Measurements from ENCODE around the gene SLCO4A1. TPM values are rescaled to one million over a fixed set of nuclear protein-coding genes. Genes with fewer than 3 reads are reported as not detected.

SLCO4A1 gene
- total RNA-seq, 1 donor from 2014 or later: 15.5 TPM

GRCh38 chr20:62656197-62656918 lies 14.1 kb downstream of the SLCO4A1 start:
- ATAC-seq: no peak
- intact Hi-C loops (cut with DNase I): no loop called here
- no peak for DNase-seq (ENCODE audit: missing footprints)

- ATAC-seq: no peak
- DNase-seq (ENCODE audit: missing footprints): no peak
- intact Hi-C loops (cut with DNase I): no loop called here
Observed at GRCh38 chr20:62656919-62657588, 14.8 kb downstream of the SLCO4A1 start.

- ATAC-seq (no peak), DNase-seq (ENCODE audit: missing footprints) (no peak)
- intact Hi-C loops (cut with DNase I): no loop called here
Observed at GRCh38 chr20:62657589-62657942, 15.3 kb downstream of the SLCO4A1 start.

GRCh38 chr20:62657956-62658355 lies 15.7 kb downstream of the SLCO4A1 start:
- intact Hi-C loops (cut with DNase I): no loop called here

GRCh38 chr20:62658593-62659178 lies 16.4 kb downstream of the SLCO4A1 start:
- intact Hi-C loops (cut with DNase I): no loop called here
- DNase-seq (ENCODE audit: missing footprints): no peak
- ATAC-seq: no peak

More at GRCh38 chr20:62657956-62658355, 15.7 kb downstream of the SLCO4A1 start:
- ATAC-seq: no peak
- no peak for DNase-seq (ENCODE audit: missing footprints)

GRCh38 chr20:62659488-62660239 lies 17.4 kb downstream of the SLCO4A1 start:
- intact Hi-C loops (cut with DNase I): no loop called here
- ATAC-seq (no peak), DNase-seq (ENCODE audit: missing footprints) (no peak)

GRCh38 chr20:62660240-62660615 lies 17.9 kb downstream of the SLCO4A1 start:
- intact Hi-C loops (cut with DNase I): no loop called here
- ATAC-seq (no peak), DNase-seq (ENCODE audit: missing footprints) (no peak)

- intact Hi-C loops (cut with DNase I): no loop called here
- DNase-seq (ENCODE audit: missing footprints) (no peak), ATAC-seq (no peak)
Observed at GRCh38 chr20:62660768-62661167, 18.5 kb downstream of the SLCO4A1 start.

- intact Hi-C loops (cut with DNase I): no loop called here
- DNase-seq (ENCODE audit: missing footprints) (no peak), ATAC-seq (no peak)
Observed at GRCh38 chr20:62661647-62662046, 19.3 kb downstream of the SLCO4A1 start.

GRCh38 chr20:62662422-62662821 lies 20.1 kb downstream of the SLCO4A1 start:
- ATAC-seq (no peak), DNase-seq (ENCODE audit: missing footprints) (no peak)
- intact Hi-C loops (cut with DNase I): no loop called here

GRCh38 chr20:62663145-62664018 lies 21.1 kb downstream of the SLCO4A1 start:
- intact Hi-C loops (cut with DNase I): no loop called here
- DNase-seq (ENCODE audit: missing footprints) (no peak), ATAC-seq (no peak)

GRCh38 chr20:62664019-62664971 lies 22.0 kb downstream of the SLCO4A1 start:
- intact Hi-C loops (cut with DNase I): no loop called here
- DNase-seq (ENCODE audit: missing footprints): no peak
- ATAC-seq: no peak

GRCh38 chr20:62665153-62665754 lies 23.0 kb downstream of the SLCO4A1 start:
- intact Hi-C loops (cut with DNase I): no loop called here
- ATAC-seq (no peak), DNase-seq (ENCODE audit: missing footprints) (no peak)

- intact Hi-C loops (cut with DNase I): no loop called here
- ATAC-seq: no peak
- no peak for DNase-seq (ENCODE audit: missing footprints)
Observed at GRCh38 chr20:62665826-62666735, 23.8 kb downstream of the SLCO4A1 start.

GRCh38 chr20:62666736-62667529 lies 24.6 kb downstream of the SLCO4A1 start:
- DNase-seq (ENCODE audit: missing footprints): no peak
- intact Hi-C loops (cut with DNase I): no loop called here
- peak; percentile 30 for ATAC-seq

Measured in Right ventricle myocardium inferior (tissue), 1 donor.